Stimulated activated naive CD8-positive, alpha-beta T cell treated with anti-CD3 and anti-CD28 coated beads, Interleukin-15, Interleukin-2, amounts not matched to agents 100 ng/mL and 50 ng/mL, for 24 hours (primary cell): Measurements from ENCODE around the gene GEMIN7.

Experiments
- H3K27ac Mint-ChIP-seq: one replicate; pipeline ENCODE4 v1.8.0; 2021; ENCODE audit warnings: mild to moderate bottlenecking, mixed read lengths
- H3K27me3 Mint-ChIP-seq: one replicate; pipeline ENCODE4 v1.8.0; 2021; ENCODE audit warnings: mixed read lengths
- H3K36me3 Mint-ChIP-seq: one replicate; pipeline ENCODE4 v1.8.0; 2021; ENCODE audit warnings: low read depth, mixed read lengths
- H3K4me1 Mint-ChIP-seq: one replicate; pipeline ENCODE4 v1.8.0; 2021; ENCODE audit warnings: low read depth, mixed read lengths
- H3K4me3 Mint-ChIP-seq: one replicate; pipeline ENCODE4 v1.8.0; 2021; ENCODE audit warnings: mild to moderate bottlenecking, mixed read lengths
- H3K9me3 Mint-ChIP-seq: one replicate; pipeline ENCODE4 v1.8.0; 2021; ENCODE audit warnings: mixed read lengths

GEMIN7 gene

DNA sequence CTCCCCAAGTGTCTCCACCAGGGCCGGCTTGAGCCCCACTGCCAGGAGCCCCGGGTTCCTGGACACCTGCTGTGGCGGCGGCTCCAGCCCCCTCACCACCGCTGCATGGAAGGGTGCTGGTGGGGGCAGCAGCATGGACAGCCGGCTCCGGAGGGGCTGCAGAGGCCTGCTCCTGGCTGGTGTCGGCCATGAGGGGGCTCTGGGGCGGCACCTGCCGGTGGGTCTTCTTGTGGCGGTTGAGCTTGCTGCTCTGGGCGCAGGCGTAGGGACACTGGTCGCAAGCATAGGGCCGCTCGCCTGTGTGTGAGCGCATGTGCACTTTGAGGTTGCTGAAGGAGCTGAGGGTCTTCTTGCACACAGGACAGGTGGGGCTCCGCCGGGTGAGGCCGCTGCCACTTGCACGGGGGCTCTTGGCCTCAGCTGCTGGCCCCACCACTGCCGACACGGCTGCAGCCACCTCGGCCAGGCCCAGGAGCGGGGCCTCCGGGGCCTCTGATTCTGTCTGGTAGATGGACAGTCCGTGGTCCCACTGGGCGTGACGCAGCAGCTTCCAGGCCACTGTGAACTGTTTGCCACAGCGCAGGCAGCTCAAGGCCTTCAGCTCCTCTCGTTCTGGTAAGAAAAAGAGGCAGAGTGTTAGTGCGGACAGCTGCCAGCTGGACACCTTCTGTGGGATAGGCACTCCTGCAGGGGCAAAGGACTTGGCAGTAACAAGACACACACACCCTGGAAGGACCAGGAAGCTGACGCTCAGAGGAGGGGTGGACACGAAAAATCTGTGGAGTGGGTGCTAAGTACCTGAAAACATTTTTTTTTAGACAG, 6.9 kb upstream of the GEMIN7 start:
- H3K9me3 Mint-ChIP-seq = no peaks in the 10 kb centered on the region
- no peak overlapping the region for H3K27ac Mint-ChIP-seq
- no peak overlapping the region for H3K4me3 Mint-ChIP-seq
- no peaks in the 10 kb centered on the region for H3K27me3 Mint-ChIP-seq
- peaks cover 11% of the 10 kb centered on the region for H3K36me3 Mint-ChIP-seq
- H3K4me1 Mint-ChIP-seq = peaks cover 15% of the 10 kb centered on the region

DNA sequence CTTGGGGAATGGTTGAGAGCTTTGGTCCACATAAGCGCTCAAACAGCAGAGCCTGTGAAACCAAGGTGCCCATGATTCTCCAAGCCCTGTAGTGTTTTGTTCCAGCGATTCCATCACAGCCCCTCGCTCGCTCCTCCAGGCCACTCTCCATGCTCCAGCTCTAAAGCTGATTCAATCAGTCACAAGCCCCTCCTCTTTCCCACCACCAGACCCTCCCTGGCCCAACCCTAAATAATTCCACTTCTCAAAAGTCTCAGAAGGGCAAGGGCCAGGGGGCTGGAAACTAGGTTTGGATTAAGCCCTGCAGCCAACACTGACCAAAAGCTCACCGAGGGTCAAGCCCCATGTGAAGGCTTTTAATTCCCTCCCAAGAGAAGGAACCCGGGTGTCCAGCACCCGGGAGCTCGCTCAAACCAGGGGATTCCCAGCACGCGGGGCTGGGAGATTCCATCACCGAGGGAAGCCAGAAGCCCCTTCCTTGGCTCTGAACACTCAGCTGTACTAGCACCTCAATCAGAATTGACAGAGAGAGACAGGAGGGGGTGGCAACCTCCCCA, 4.2 kb upstream of the GEMIN7 start:
- Mint-ChIP-seq H3K9me3 (no peaks in the 10 kb centered on the region), H3K4me1 (peaks cover 30% of the 10 kb centered on the region), H3K36me3 (peaks cover 6% of the 10 kb centered on the region), H3K27ac (peak overlapping the region; percentile 36), H3K27me3 (no peaks in the 10 kb centered on the region), H3K4me3 (peak overlapping the region; percentile 85)

- peaks cover 2% of the 10 kb centered on the region for H3K36me3 Mint-ChIP-seq
- H3K9me3 Mint-ChIP-seq = no peaks in the 10 kb centered on the region
- peak overlapping the region; percentile 85 for H3K4me3 Mint-ChIP-seq
- H3K27me3 Mint-ChIP-seq = no peaks in the 10 kb centered on the region
- peak overlapping the region; percentile 67 for H3K27ac Mint-ChIP-seq
- H3K4me1 Mint-ChIP-seq = peaks cover 35% of the 10 kb centered on the region
Observed at GRCh38 chr19:45075301-45076028, 3.6 kb upstream of the GEMIN7 start.

DNA sequence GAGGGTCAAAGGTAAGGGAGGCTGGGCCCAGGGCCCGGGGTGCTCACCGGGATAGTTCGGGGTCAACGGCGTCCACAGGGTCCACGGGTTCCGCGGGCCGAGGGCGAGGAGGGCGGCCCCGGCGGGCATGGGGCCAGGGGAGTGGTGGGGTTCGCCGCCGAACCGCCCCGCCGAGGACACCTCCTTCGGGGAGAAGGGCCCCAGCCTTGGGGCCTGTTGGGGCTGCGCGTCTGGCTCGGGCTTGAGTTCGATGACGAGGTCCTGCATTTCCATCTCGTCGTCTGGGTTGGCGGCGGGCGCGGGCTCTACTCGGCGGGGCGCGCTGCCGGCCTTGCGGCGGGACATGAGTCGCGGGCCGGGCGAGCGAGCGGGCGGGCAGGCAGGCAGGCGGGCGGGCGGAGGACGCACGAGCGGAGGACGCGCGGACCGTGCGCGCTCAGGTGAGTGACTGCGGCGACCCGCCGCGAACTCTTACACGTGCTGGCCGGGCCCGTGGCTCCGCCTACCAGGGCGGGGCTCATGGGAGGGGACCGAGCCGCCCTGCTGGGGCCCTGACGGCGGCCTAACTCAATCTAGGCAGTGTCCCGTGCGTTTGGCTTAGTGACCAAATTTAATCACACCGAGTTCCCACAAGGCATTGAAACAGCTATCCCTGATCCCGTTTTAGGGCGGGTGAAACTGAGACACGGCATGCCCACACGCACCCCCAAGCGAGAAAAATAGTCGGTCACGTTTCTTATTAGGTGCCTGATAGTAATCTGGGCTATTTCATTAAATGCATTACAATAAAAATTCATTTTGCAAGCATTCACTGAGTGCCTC, 2.8 kb upstream of the GEMIN7 start, which contains the start of gene ZNF296:
ZNF296 (minus strand) TSS at position 450 of the 822 bp plus-strand sequence; CDS start at position 345, 105 bp downstream.
- Mint-ChIP-seq H3K4me3 (peak within 1 kb of the TSS; percentile 85), H3K27me3 (no peaks in the 10 kb centered on the region), H3K9me3 (no peaks in the 10 kb centered on the region), H3K27ac (peak within 1 kb of the TSS; percentile 82), H3K36me3 (peaks cover under 1% of the 10 kb centered on the region), H3K4me1 (peaks cover 42% of the 10 kb centered on the region)

GRCh38 chr19:45076851-45077730, 2.0 kb upstream of the GEMIN7 start:
- Mint-ChIP-seq H3K9me3 (no peaks in the 10 kb centered on the region), H3K4me1 (peaks cover 50% of the 10 kb centered on the region), H3K36me3 (peaks cover 9% of the 10 kb centered on the region)

DNA sequence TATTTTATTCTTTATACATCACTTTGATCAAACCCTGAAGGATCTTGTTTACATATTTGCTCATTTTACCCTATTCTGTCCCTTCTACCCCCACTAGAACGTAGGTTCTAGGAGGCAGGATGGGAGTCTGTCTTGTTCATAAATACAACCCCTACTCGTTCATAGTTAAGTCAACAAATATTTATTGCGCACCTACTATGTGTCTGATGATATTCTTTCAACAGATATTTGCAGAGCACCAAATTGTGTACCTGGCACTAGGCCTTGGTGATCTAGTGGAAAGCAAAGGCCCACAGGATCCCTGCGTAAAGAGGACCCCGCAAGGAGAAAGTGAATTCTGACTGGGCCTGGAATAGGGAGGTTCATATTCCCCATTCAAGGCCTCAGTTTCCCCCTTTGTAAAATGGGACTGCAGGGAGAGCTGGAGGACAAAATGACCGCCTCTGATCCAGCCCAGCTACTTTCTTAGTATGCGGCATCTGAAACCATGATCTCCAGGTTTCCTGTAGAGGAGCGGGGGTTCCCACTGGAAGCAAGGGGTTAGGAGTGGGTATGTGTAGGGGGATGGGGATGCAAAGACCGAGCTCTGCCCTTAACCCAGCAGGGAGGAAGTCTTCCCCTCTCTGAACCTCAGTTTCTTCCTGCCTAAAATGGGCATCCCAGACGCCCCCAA, 534 bp upstream of the GEMIN7 start:
- H3K4me1 Mint-ChIP-seq = peaks cover 53% of the 10 kb centered on the region
- H3K9me3 Mint-ChIP-seq = no peaks in the 10 kb centered on the region
- peak overlapping the region; percentile 77 for H3K27ac Mint-ChIP-seq
- peaks cover 19% of the 10 kb centered on the region for H3K36me3 Mint-ChIP-seq
- H3K27me3 Mint-ChIP-seq = no peaks in the 10 kb centered on the region
- peak overlapping the region; percentile 99 for H3K4me3 Mint-ChIP-seq

More at GRCh38 chr19:45076851-45077730, 2.0 kb upstream of the GEMIN7 start:
- peak overlapping the region; percentile 82 for H3K27ac Mint-ChIP-seq
- peak overlapping the region; percentile 85 for H3K4me3 Mint-ChIP-seq
- no peaks in the 10 kb centered on the region for H3K27me3 Mint-ChIP-seq

DNA sequence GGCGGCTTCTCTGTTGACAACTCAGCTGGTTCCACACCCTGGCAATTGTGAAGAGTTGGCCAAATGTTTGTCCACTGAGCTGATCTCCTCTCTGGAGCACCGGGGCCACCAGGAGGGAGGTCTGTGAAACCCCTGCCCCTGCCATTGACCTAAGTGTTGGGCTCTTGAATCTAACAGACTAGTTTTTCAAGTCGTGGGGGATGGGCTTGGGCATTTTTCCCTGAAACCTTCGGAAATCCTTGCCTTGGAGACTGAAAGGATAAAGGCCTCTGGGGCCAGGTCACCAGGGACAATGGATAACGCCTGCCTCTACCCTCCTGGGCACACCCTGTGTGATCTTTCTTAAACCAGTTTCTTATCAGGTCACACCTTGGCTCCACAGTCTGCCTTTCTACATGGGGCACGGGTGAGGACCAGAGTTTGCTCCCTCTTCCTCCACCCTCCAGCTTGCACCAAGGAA, 881 bp downstream of the GEMIN7 start:
- Mint-ChIP-seq H3K9me3 (no peaks in the 10 kb centered on the region), H3K4me1 (peaks cover 47% of the 10 kb centered on the region), H3K27me3 (no peaks in the 10 kb centered on the region), H3K36me3 (peaks cover 20% of the 10 kb centered on the region), H3K4me3 (peak overlapping the region; percentile 99), H3K27ac (peak overlapping the region; percentile 96)

DNA sequence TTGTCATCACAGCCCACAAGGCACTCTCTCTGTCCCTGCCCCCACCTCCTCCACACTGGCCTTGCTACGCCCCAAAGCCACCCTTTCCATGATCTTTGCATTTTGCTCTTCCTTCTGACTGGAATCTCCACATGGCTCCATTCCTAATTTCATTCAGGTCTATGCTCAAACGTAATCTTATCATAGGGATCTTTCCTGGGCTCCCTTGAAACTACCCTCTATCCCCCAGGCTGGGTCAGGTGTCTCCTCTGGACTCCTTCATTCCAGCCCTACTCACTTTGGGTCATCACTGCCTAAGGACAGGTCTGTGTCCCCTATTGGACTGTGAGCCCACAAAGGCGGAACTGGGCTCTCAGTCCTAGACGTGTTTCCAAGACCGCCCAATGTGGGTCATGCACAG, 3.1 kb downstream of the GEMIN7 start:
- no peaks in the 10 kb centered on the region for H3K27me3 Mint-ChIP-seq
- H3K4me3 Mint-ChIP-seq = peak overlapping the region; percentile 1
- peaks cover 49% of the 10 kb centered on the region for H3K4me1 Mint-ChIP-seq
- peaks cover 35% of the 10 kb centered on the region for H3K36me3 Mint-ChIP-seq
- no peaks in the 10 kb centered on the region for H3K9me3 Mint-ChIP-seq
- H3K27ac Mint-ChIP-seq = no peak overlapping the region

DNA sequence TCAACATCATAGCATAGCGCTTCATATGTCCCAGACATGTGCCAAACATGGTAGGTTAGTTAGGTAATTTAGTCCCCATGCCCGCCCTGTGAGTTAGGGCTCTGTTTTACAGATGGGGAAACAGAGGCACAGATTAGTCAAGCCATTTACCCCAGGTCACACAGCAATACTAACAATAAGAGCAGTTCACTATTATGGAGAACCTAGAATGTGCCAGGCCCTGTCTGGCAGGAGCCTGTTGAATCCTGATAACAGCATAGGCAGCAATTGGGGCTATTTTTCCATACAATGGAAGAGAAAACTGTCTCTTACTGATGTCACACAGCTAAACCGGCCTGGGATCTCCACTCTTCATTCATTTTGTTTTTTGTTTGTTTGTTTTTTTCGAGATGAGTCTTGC, 7.4 kb downstream of the GEMIN7 start:
- H3K4me1 Mint-ChIP-seq = peaks cover 35% of the 10 kb centered on the region
- no peak overlapping the region for H3K4me3 Mint-ChIP-seq
- peaks cover 3% of the 10 kb centered on the region for H3K9me3 Mint-ChIP-seq
- peak overlapping the region; percentile 22 for H3K27ac Mint-ChIP-seq
- no peaks in the 10 kb centered on the region for H3K27me3 Mint-ChIP-seq
- H3K36me3 Mint-ChIP-seq = peaks cover 59% of the 10 kb centered on the region

- Mint-ChIP-seq H3K27ac (peak overlapping the region; percentile 85), H3K4me1 (peaks cover 35% of the 10 kb centered on the region)
Observed at GRCh38 chr19:45087531-45087930, 8.5 kb downstream of the GEMIN7 start.

DNA sequence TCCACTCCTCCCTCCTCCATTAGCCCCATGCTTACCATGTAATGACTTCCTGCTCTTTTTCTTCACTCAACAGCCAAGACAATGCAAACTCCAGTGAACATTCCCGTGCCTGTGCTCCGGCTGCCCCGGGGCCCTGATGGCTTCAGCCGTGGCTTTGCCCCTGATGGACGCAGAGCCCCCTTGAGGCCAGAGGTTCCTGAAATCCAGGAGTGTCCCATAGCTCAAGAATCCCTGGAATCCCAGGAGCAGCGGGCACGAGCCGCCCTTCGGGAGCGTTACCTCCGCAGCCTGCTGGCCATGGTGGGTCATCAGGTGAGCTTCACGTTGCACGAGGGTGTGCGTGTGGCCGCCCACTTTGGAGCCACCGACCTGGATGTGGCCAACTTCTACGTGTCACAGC, 11.0 kb downstream of the GEMIN7 start:
- H3K4me1 Mint-ChIP-seq = peaks cover 57% of the 10 kb centered on the region
- peaks cover 62% of the 10 kb centered on the region for H3K36me3 Mint-ChIP-seq
- no peak overlapping the region for H3K27ac Mint-ChIP-seq

More at GRCh38 chr19:45087531-45087930, 8.5 kb downstream of the GEMIN7 start:
- no peaks in the 10 kb centered on the region for H3K27me3 Mint-ChIP-seq
- H3K36me3 Mint-ChIP-seq = peaks cover 56% of the 10 kb centered on the region
- H3K4me3 Mint-ChIP-seq = peak overlapping the region; percentile 27
- peaks cover 3% of the 10 kb centered on the region for H3K9me3 Mint-ChIP-seq

GRCh38 chr19:45090606-45091005, 11.5 kb downstream of the GEMIN7 start:
- H3K9me3 Mint-ChIP-seq = peaks cover 3% of the 10 kb centered on the region
- no peak overlapping the region for H3K4me3 Mint-ChIP-seq
- no peaks in the 10 kb centered on the region for H3K27me3 Mint-ChIP-seq
- no peak overlapping the region for H3K27ac Mint-ChIP-seq
- peaks cover 60% of the 10 kb centered on the region for H3K4me1 Mint-ChIP-seq
- H3K36me3 Mint-ChIP-seq = peaks cover 57% of the 10 kb centered on the region

More for the DNA sequence above, 11.0 kb downstream of the GEMIN7 start:
- Mint-ChIP-seq H3K9me3 (peaks cover 3% of the 10 kb centered on the region), H3K27me3 (no peaks in the 10 kb centered on the region), H3K4me3 (no peak overlapping the region)
